HepG2 (cell line): Measurements from ENCODE around the gene NT5M. TPM values are rescaled to one million over a fixed set of nuclear protein-coding genes. Genes with fewer than 3 reads are reported as not detected.
A peak's percentile ranks its signal among the peaks of the same experiment; 100 is the strongest.

Source experiments
- ATAC-seq: fragments of 200-7000 bp; cut with Tn5 transposase; 3 replicates; pipeline ENCODE4 v1.9.1; 2020; ENCODE audit warnings: mild to moderate bottlenecking, moderate library complexity
- BruUV-seq: library from RNA; stranded (reverse); fragments of 400-500 nt; replicated peaks from 2 replicates; lab custom pipeline; 2021; lab: Mats Ljungman, UMichigan
- CTCF ChIA-PET: fragments of 300-600 bp; formaldehyde crosslinking; extraction: SDS; loops from one replicate; lab custom pipeline; 2021; ENCODE audit warnings: low total read pairs, inconsistent platforms, low intra/inter-chr PET ratio; lab: Yijun Ruan, JAX
- POLR2A ChIA-PET: fragments of 350-600 bp; sonication (Branson Sonifier 250); formaldehyde crosslinking; loops from one replicate; lab custom pipeline; 2020; ENCODE audit warnings: antibody characterized with exemption, inconsistent platforms; lab: Yijun Ruan, JAX
- DNase-seq: peaks from one replicate; pipeline ENCODE4 v3.0.0-alpha.2; 2015; ENCODE audit warnings: low spot score
- FAIRE-seq: peaks from 3 replicates; lab custom pipeline; 2011; peaks lifted over from hg19 to GRCh38; lab: Jason Lieb, UNC
- H2AFZ ChIP-seq: one replicate; pipeline ENCODE4 v1.6.1; 2011; ENCODE audit warnings: low read length, inconsistent platforms
- H3K27ac ChIP-seq: fragments of 300-600 bp; 3 replicates; pipeline ENCODE4 v1.8.0; 2011; ENCODE audit warnings: mixed run types, mild to moderate bottlenecking, mixed read lengths, low read length, inconsistent platforms; ENCODE audit not compliant: insufficient read depth; ENCODE audit errors: extremely low read length
- H3K27me3 ChIP-seq, 2 experiments: fragments of 200-600 bp in 1 of 2; 2 replicates in 1 of 2; 3 replicates in 1 of 2; pipeline versions ENCODE4 v1.6.0 to v1.8.0; 2011; ENCODE audit warnings: low read length in 2 of 2, mild to moderate bottlenecking in 2 of 2, moderate library complexity in 2 of 2, inconsistent platforms in 1 of 2; ENCODE audit not compliant: insufficient read depth in 2 of 2, control insufficient read depth in 1 of 2
- H3K36me3 ChIP-seq, 2 experiments: fragments of 200-600 bp in 1 of 2; replicated peaks in 1 of 2; 2 replicates in 1 of 2; 3 replicates in 1 of 2; pipeline versions ENCODE4 v1.5.1 to v1.8.0; 2011; ENCODE audit warnings: low read length in 2 of 2, inconsistent platforms in 1 of 2; ENCODE audit not compliant: insufficient read depth in 2 of 2, control insufficient read depth in 1 of 2
- H3K4me1 ChIP-seq: 2 replicates; pipeline ENCODE4 v1.5.1; 2012; ENCODE audit warnings: low read length, inconsistent platforms; ENCODE audit not compliant: insufficient read depth
- H3K4me2 ChIP-seq: 2 replicates; pipeline ENCODE4 v1.6.0; 2011; ENCODE audit warnings: low read depth, low read length, inconsistent platforms
- H3K4me3 ChIP-seq, 3 experiments: fragments of 200-600 bp in 1 of 3; sonication (generic), shearing (Covaris generic) in 1 of 3; replicated peaks in 1 of 3; 2 replicates each; pipeline ENCODE4 v1.5.1; 2011 to 2016; ENCODE audit warnings: low read length in 3 of 3, inconsistent platforms in 2 of 3, low read depth in 2 of 3, mild to moderate bottlenecking in 2 of 3, control low read depth in 1 of 3, mixed read lengths in 1 of 3; ENCODE audit not compliant: insufficient read depth in 1 of 3
- H3K79me2 ChIP-seq: one replicate; pipeline ENCODE4 v1.6.1; 2011; ENCODE audit warnings: low read length, inconsistent platforms; ENCODE audit not compliant: insufficient read depth
- H3K9ac ChIP-seq: 2 replicates; pipeline ENCODE4 v1.6.0; 2011; ENCODE audit warnings: mild to moderate bottlenecking, low read depth, low read length, inconsistent platforms; ENCODE audit not compliant: insufficient read depth
- H3K9me3 ChIP-seq: 2 replicates; pipeline ENCODE4 v1.5.1; 2012; ENCODE audit warnings: mild to moderate bottlenecking, low read length
- H4K20me1 ChIP-seq: 2 replicates; pipeline ENCODE4 v1.6.0; 2011; ENCODE audit warnings: inconsistent platforms, mild to moderate bottlenecking, low read length, moderate library complexity; ENCODE audit not compliant: insufficient read depth
- CREB1 ChIP-seq, 2 experiments: fragments of 450-650 bp in 1 of 2; IDR thresholded peaks; 2 replicates each; pipeline ENCODE4 v1.6.1; 2016 to 2017; ENCODE audit warnings: control low read depth in 1 of 2, mild to moderate bottlenecking in 1 of 2, missing compliant biosample characterization in 1 of 2, missing genetic modification characterization in 1 of 2
- HMGXB3 ChIP-seq: sonication (generic); formaldehyde crosslinking; IDR thresholded peaks from 2 replicates; pipeline ENCODE4 v1.4.0; 2020; ENCODE audit warnings: missing genetic modification reagents, borderline replicate concordance
- LCORL ChIP-seq, 2 experiments: fragments of 450-650 bp in 1 of 2; sonication (generic) in 1 of 2; formaldehyde crosslinking in 1 of 2; IDR thresholded peaks; 2 replicates each; pipeline versions ENCODE4 v1.5.0 to v1.6.1; 2017 to 2020; ENCODE audit warnings: antibody characterized with exemption in 1 of 2, missing genetic modification reagents in 1 of 2
- MTF2 ChIP-seq: sonication (generic); formaldehyde crosslinking; IDR thresholded peaks from 2 replicates; pipeline ENCODE4 v1.5.0; 2020; ENCODE audit warnings: missing genetic modification reagents, borderline replicate concordance
- RFX1 ChIP-seq: fragments of 450-650 bp; IDR thresholded peaks from 2 replicates; pipeline ENCODE4 v1.6.1; 2017
- UBTF ChIP-seq: sonication (generic); formaldehyde crosslinking; IDR thresholded peaks from 2 replicates; pipeline ENCODE4 v1.4.0; 2020; ENCODE audit warnings: mild to moderate bottlenecking, missing genetic modification reagents
- ZNF530 ChIP-seq: sonication (generic); formaldehyde crosslinking; IDR thresholded peaks from 2 replicates; pipeline ENCODE4 v1.5.0; 2020; ENCODE audit warnings: low read depth, mild to moderate bottlenecking, missing genetic modification reagents
- ZNF616 ChIP-seq: sonication (generic); formaldehyde crosslinking; IDR thresholded peaks from 2 replicates; pipeline ENCODE4 v1.5.0; 2020; ENCODE audit warnings: low read depth, mild to moderate bottlenecking, missing genetic modification reagents
- ZNF740 ChIP-seq: sonication (generic); formaldehyde crosslinking; IDR thresholded peaks from 2 replicates; pipeline ENCODE4 v1.4.0; 2020; ENCODE audit warnings: missing genetic modification reagents
- WGBS: methylation state at CpG from one replicate; pipeline ENCODE4 v1.1.6; 2017; ENCODE audit warnings: low lambda C conversion rate; 5-methylcytosine and 5-hydroxymethylcytosine counted together
- in situ Hi-C: cut with HindIII; loops from 2 replicates; pipeline ENCODE4 v1.10.0; 2017; ENCODE audit warnings: low pct_unique_long_range_greater_than_20kb; ENCODE audit not compliant: extremely low pct_ligation_motif_present
- intact Hi-C: fragments of 100-400 bp; cut with micrococcal nuclease; formaldehyde crosslinking; loops from one replicate; pipeline ENCODE4 v1.10.0; 2022; ENCODE audit not compliant: unreplicated experiment
- polyA plus RNA-seq, 8 experiments: library from polyadenylated mRNA; depleted of rRNA in 3 of 8; stranded (reverse) in 7 of 8; unstranded in 1 of 8; fragments of >200 nt; fragmentation: Illumina TruSeq in 4 of 8; extraction: Trizol in 4 of 8; gene quantifications; 2 replicates each; pipeline versions ENCODE4 v1.2.1 to v1.2.3, GENCODE V29; 2011 to 2016; ENCODE audit warnings: low read depth in 4 of 8, missing spikeins in 1 of 8, mixed read lengths in 1 of 8; ENCODE audit not compliant: insufficient read depth in 1 of 8
- total RNA-seq, 5 experiments: library from RNA; depleted of rRNA; stranded (reverse); fragments of >200 nt; fragmentation: Illumina TruSeq; extraction: Trizol; gene quantifications; 2 replicates each; pipeline ENCODE4 v1.2.3, GENCODE V29; 2016; ENCODE audit warnings: low read depth in 1 of 5

Gene NT5M
- total and polyA plus RNA-seq, 2 of the 13 experiments (the other 11 are each of a cell fraction or from before 2014, with no cell fraction given) = 0.55 to 0.78 TPM

GRCh38 chr17:17361867-17362539, 58.8 kb downstream of the NT5M start:
- H3K9ac ChIP-seq = no peak overlapping the region
- ChIA-PET POLR2A (interaction anchor here (2.8 kb wide), 1 partner anchor 134 kb away, joined by 19 read pairs; the partner anchor contains the start of gene RASD1), CTCF (no interaction called here)
- no peaks in the 10 kb centered on the region; a peak in 1 of 5 replicates for H3K27me3 ChIP-seq
- intact Hi-C loops (no loop called here), in situ Hi-C loops (no loop called here)
- no peak overlapping the region for H3K4me2 ChIP-seq
- BruUV-seq = no TSS peak
- H3K27ac ChIP-seq = no peak overlapping the region
- no peak overlapping the region for H2AFZ ChIP-seq
- 61% methylated on average over 8 of the region's 12 CpGs for WGBS
- H3K4me3 ChIP-seq = no peak overlapping the region
- TF ChIP-seq ZNF740 (CRISPR knock-in tag) (no peak), ZNF530 (CRISPR knock-in tag) (no peak), CREB1 (IDR thresholded peaks at IDR 0.05) (peak; percentile 19; the same call in 1 of the 2 replicates), CREB1 (CRISPR knock-in tag; IDR thresholded peaks at IDR 0.05) (no peak)
- no peaks in the 10 kb centered on the region for H3K36me3 ChIP-seq
- no peak for FAIRE-seq
- DNase-seq = no peak
- ATAC-seq = no peak; the same call in 2 of the 3 replicates
- H4K20me1 ChIP-seq = no peaks in the 10 kb centered on the region
- H3K79me2 ChIP-seq = no peaks in the 10 kb centered on the region
- peaks cover 24% of the 10 kb centered on the region for H3K4me1 ChIP-seq
- H3K9me3 ChIP-seq = no peaks in the 10 kb centered on the region

- WGBS = 84% methylated on average over 7 of the region's 7 CpGs
- H3K36me3 ChIP-seq = no peaks in the 10 kb centered on the region
- no TSS peak for BruUV-seq
- ATAC-seq (no peak), FAIRE-seq (no peak), DNase-seq (no peak)
- H3K4me3 ChIP-seq = no peak overlapping the region
- no peak overlapping the region for H3K27ac ChIP-seq
- H3K4me1 ChIP-seq = peaks cover 29% of the 10 kb centered on the region
- POLR2A ChIA-PET = interaction anchor here (1.1 to 2.8 kb wide), 2 partner anchors 85 to 134 kb away, joined by 3 to 19 read pairs; partner anchors contain the start of gene RASD1
- CTCF ChIA-PET = no interaction called here
- H3K27me3 ChIP-seq = no peaks in the 10 kb centered on the region; a peak in 1 of 5 replicates
- H3K9me3 ChIP-seq = no peaks in the 10 kb centered on the region
- H3K4me2 ChIP-seq = no peak overlapping the region
- intact Hi-C loops (no loop called here), in situ Hi-C loops (no loop called here)
- no peaks in the 10 kb centered on the region for H4K20me1 ChIP-seq
- no peak overlapping the region for H3K9ac ChIP-seq
- H3K79me2 ChIP-seq = no peaks in the 10 kb centered on the region
- H2AFZ ChIP-seq = no peak overlapping the region
- TF ChIP-seq UBTF (CRISPR knock-in tag) = no peak
- TF ChIP-seq HMGXB3 = no peak
- no peak for TF ChIP-seq ZNF616 (CRISPR knock-in tag)
- no peak for TF ChIP-seq LCORL (IDR thresholded peaks at IDR 0.05)
- no peak for TF ChIP-seq LCORL (CRISPR knock-in tag; IDR thresholded peaks at IDR 0.05)
- no peak for TF ChIP-seq MTF2 (CRISPR knock-in tag)
- no peak for TF ChIP-seq RFX1
These were observed 59.4 kb downstream of the NT5M start for GRCh38 chr17:17362540-17362930.
